Stimulated activated CD4-positive, alpha-beta T cell treated with anti-CD3 and anti-CD28 coated beads, Interleukin-12 subunit alpha, Interleukin-12 subunit beta, amount 100 ng/mL, for 4 hours (primary cell): ENCODE data around the gene IFI27L2.
A peak's percentile ranks its signal among the peaks of the same experiment; 100 is the strongest.

ENCODE experiments used
- DNase-seq: peaks from one replicate; pipeline ENCODE4 v3.0.0-alpha.2; 2020

Gene IFI27L2

DNA sequence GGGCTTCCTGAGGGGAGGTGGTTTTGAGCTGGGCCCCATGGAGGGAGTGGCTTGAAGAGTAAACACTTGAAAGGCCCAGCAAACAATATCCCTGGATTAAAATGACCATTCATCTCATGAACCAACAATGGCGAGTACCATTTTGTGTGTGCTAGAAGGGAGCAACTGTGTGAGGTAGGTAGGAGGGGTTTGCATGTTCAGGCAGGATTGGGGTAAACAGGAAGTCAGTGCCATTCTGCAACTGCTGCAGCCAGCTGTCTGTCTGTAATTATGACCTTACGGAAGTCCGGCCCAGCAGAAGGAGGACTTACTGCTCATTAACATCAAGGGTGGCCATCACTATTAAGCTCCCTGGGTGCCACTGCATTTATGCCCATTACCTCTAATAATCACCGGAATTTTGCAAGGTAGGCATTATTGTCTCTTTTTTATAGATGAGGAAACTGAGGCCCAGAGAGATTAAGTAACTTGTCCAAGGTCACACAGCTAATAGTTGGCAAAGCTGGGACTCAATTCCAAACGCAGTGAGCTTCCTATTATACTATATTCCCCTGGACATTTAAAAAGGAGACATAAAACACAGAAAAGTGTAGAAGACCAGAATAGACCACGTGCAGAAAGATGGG, 16.6 kb upstream of the IFI27L2 start:
- DNase-seq = no peak

DNA sequence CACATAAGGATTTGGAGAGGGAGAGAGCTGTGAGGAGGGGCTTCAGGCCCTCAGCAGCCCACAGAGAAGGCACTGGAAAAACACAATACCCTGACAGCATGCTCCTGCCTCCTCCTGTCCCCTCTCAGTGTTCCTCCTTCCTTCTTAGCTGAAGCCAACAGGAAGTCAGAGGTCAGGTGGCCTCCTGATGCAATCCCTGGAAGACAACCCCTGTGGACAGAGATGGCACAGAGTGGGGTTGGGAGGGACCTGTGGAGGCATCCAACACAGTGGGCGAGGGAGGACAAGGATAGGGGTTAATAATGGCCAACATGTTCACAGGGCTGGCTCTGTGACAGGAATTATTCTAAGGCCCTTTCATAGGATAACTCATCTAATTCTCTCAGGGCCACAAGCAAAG, 15.4 kb upstream of the IFI27L2 start:
- DNase-seq = no peak

DNA sequence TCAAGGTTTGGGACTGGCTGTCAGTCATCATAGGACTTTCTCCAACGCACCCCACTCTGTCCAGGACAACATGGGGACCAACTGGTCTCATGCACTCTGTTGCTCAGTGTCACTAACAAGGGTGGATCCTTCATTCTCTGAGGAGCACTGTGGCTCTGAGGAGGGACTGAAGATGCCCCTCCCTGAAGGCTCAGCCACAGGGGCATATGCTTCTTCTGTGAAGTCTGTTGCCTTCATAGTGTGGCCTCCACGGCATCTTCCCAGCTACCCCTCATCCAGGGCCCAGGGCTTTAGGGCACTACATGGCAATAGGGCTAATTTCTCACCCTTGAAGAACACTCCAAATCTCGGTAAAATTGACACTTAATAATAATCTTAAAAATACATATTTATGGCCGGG, 14.3 kb upstream of the IFI27L2 start:
- no peak for DNase-seq

DNA sequence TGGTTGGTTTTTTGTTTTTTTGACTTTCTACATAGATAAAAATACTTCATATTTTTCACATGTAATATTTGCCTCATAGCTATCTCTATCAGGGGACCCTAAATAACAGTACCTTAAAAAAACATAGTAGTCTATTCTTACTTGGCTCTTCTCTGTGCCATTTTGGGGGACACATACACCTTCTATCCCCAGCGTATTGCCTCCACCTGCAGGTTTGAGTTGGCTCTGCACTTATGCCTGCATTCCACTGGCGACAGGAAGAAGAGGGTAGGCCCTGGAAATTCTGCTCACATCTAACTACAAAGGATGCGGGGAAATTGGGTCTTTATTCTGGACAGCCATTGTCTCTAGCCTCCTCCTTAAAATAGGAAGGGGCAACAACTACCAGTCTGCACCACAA, 13.8 kb upstream of the IFI27L2 start:
- no peak for DNase-seq

DNA sequence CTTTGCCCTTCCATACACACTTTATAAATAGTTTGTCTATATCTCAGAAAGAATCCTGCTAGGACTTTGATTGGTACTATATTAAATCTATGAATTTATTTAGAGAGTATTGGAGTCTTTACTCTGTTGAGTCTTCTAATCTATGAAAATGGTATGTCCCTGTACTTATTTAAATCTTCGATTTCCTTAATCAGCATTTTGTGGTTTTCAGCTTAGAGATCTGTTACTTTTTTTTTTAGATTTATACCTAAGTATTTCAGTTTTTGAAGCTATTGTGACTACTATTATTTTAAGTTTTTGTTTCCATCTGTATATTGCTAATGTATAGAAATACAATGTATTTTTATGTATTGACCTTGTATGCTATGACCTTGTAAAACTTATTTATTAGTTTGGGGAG, 13.4 kb upstream of the IFI27L2 start:
- DNase-seq = no peak

DNA sequence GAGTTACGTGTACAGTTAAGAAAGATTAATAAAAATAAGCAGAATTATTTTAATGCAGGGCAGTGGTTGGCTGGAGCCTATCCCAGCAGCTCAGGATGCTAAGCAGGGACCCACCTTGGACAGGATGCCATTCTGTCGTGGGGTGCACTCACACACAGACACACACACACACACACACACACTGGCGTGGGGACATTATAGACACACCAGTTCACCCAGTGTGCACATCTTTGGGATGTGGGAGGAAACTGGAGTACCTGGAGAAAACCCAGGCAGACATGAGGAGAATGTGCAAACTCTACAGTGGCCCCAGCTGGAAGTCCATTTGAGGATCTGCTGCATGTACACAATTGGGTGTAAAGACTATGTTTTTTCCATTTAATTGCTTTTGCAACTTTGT, 12.8 kb upstream of the IFI27L2 start:
- no peak for DNase-seq

DNA sequence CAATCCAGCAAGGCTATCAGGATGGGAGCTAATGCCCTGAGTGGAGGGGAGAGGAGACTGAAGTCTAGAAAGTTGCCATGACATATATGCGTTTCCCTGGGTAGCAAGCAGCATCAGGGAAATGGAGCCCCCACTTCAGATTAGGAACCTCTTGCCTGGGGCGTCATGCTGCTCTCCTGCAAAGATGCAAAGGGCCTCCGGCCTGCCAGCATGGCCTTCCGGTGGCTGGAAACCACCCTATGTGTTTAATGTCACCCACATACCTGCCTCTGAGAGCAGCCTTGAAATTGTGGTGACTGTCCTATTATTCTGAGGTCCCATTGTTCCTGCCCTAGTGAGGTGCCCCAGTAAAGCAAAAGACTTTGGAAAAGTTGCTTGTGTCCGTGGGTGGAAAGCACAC, 10.0 kb upstream of the IFI27L2 start:
- DNase-seq = no peak

DNA sequence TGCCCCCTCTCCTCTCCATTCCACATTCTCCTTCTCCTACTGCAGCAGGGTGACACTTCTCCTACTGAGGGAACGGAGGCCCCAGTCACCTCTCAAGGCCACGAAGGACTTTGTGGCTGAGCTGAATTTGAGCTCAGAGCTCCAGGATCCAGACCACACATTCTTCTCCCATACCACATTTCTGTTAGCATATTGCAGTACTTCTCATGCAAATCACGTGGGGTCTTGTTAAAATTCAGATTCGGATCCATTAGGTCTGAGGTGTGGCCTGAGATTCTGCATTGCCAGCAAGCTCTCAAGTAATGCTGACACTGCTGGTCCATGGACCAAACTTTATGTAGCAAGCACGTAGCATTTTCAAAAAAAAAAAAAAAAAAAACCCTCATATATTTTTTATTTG, 9.6 kb upstream of the IFI27L2 start:
- DNase-seq = no peak

DNA sequence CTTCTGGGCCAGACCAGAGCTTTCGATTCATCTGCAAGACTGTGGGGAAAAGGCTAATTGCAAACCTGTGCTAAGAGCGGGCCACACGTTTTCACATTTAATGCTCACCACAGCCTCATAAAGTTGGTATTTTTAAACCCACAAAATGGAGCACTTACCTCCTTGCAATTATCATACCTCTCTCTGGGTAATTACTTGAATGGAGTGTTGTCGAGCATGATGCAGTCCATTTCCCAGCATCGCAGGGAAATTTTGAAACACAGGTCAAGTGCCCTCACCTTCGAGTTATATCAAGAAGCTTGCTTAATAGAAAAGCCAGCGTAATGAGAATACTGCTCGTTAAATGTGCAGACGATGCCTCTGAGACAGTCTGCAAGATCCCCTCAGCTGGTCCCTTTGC, 8.8 kb upstream of the IFI27L2 start:
- DNase-seq = no peak

DNA sequence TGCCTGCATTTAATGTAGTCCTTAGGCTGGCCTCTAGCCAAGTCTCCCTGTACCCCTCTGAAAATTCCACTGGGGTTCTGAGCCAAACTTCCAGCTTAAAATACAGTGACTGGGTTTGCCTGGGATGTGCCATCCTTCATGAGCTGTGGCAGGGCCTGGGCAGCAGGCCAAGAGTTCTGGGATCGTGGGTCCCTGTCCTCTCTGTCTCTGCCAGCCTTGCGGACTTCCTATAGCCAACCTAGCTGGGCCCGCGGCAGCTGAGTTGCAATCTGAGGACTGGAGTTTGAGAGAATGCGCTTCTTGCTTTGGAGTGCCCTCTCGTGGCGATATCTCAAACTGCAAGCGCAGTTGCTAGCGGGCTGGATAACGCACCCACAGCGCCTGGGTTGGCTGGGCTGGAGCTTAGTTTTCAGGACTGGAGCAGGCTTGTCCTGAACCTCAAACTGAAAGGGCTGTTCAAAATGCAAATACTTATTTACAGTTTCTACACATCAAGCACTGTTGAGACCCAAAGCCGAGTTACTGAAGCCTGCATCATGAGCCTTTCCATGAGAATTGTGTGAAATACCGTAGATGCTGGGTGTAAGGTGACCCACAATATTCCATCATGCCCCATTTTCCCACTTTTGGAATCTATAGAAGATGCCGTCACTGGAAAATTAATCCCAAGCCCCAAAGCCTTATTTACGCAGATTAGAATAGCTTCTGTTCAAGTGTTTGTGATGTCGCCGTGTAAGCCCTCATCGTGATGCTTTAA, 7.3 kb upstream of the IFI27L2 start:
- peak; percentile 83 for DNase-seq

DNA sequence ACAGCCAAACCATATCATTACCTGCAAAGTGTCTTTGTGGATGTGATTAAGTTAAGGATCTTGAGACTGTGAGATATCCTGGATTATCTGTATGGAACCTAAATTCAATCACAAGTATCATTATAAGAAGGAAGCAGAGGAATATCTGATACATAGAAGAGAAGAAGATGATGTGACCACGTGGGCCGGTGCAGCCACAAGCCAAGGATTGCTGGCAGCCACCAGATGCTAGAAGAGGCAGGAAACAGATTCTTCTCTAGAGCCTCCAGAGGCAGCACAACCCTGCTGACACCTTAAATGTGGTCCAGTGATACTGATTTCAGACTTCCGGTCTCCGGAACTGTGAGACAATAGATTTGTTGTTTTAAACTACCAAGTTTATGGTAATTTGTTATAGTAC, 6.1 kb upstream of the IFI27L2 start:
- DNase-seq = no peak

DNA sequence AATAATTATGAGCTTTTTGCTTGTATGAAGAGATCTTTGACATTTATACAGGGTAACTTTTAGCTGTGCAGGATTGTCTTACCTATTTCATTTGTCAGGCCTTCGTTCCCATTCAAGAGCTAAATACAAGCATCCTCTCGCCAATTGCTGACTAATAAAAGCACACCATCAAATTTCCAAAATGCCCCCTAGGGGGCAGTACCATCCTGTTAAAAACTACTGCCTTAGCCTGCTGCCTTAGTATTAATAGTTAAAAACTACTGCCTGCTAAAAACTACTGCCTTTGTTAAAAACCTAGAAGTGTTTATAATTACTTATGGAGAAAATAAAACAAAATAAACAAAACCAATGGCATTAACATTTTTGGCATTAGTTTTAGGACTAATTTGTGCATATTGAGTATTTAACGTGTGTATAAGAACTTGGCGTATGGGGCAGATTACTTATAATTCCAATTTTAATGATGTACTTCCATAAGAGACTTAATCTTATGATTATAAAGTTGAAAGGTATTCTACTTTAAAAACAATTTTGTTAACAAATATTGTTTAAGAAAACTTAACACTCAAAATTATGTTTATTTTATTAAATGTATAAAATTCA, 3.0 kb upstream of the IFI27L2 start:
- DNase-seq = peak; percentile 40

DNA sequence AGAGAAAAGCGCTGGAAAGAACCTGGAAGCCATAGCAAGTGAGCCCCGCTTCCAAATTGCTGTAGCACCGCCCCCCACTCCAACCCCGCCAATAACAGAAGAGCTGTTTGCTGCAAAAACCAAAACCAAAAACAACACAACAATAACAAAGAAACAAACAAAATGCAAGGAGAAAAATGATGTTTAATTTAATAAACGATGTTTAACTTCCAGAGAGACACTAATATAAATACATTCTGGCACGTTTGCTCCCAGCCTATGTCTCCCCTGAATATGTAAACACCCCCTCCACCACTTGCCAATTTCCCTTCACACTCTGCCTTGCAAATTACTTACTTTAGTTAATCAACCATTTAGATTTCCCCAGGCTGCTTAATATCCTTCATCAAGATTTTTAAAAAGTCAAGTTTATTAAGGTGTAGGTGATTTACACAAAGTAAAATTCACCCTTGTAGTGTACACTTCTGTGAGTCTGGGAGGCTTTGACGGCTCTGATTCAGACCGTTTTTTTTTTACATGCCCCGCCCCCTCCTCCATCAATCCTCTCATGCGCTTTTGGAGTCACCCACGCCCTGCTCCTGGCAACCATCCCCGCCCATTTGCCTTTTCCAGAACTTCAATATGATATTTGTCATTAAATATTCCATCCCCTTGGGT, 482 bp upstream of the IFI27L2 start:
- no peak for DNase-seq

DNA sequence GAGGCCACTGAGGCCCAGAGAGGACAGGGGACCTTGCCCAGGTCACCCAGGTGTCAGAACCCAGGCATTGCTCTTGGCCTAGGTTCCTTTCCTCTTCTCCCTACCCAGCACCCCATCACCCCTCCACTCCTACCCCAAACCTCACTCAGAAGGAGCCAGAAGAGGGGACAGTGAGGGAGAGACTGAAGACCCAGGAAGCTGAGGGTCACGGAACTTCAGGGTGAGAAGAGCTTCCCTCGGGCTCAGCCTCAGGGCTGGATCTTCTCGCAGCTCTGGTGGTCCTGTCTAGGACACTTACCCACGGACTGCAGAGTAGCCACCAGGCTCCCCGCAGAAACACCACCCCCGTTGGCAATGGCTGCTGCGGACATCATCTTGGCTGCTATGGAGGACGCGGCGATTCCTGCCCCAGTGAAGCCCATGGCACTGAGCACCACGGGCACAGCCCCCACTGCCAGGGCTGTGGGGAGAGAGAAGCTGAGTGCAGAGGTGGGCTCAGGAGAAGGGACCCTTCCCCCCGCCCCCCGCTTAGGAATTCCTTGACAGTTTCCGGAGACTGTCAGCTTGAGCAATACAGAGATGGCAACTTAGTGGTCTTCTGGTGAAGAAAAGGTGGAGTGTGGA, 1.1 kb downstream of the IFI27L2 start:
- no peak for DNase-seq

DNA sequence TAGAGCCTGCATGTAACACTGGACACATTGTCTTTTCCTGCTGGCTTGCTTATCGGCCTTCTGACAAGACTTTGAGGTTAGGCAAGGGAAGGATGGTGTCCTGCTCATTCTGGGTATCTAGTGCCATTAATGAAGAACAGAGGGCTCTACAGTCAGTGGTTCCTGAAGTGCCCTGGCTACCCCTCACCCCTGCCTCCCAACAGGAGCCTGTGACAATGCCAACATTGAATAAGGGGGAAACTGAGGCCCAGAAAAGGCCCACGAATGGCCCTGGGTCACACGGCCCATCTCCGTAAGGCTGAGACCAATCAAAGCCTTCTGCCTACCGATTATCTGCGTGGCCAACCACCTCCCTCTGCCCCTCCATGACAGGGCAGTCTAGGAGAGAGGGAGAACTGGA, 2.1 kb downstream of the IFI27L2 start:
- DNase-seq = no peak

DNA sequence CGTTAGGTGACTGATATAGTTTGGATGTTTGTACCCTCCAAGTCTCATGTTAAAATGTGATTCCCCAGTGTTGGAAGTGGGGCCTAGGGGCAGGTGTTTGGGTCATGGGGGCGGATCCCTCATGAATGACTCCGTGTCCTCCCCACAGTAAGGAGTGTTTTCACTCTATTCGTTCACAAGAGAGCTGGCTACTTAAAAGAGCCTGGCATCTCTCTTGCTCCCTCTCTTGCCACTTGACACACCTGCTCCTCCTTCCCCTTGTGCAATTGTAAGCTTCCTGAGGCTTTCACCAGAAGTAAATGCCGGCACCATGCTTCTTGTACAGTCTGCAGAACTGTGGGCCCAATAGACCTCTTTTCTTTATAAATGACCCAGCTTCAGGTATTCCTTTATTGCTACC, 2.6 kb downstream of the IFI27L2 start:
- DNase-seq = no peak

DNA sequence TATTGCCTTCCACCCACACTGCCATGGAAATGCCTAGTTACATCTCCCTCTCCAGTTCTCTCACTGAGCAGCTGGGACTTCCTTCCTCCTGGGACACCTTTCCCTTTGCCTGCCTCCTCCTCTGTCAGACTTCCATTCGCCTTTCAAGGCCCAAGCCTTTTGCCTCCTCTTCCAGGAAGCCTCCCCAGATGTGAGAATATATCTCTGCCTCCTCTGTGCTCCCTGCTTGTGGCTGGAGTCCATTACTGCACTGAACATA, 3.1 kb downstream of the IFI27L2 start:
- DNase-seq = no peak

DNA sequence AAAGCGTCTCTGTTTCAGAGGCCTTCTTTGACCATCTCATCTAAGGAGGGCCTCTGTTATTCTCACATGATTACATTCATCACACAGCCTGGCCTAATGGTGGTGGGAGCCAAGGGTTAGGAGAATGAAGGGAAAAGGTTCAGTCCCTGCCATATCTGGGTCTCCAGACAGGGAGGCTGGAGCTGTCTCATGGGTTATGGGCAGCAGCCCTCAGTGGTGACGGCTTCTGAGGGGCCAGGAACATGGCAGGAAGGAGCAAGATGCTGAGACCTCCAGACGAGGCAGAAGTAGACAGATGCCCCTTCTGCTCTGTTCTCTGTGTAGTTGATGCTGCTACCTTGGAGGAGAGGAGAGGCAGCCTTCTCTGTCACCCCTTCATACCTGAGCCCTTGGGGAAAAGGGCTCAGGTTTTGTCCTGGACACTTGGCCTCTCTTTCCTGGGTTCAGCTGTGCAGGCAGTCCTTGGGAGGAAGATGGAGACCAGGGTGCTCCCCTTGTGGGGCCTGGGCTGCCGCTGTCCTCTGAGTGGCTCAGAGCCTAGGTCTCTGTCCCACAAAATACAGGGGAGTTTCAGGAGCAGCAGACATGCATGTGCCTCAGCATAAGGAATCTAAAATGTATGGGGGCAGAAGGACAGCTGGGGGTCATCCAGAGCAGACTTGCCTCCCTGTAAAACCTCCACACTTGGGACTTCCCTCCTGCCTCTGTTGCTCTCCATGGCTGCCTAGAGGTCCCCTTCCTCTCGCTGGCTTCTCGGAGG, 3.6 kb downstream of the IFI27L2 start:
- DNase-seq = no peak

DNA sequence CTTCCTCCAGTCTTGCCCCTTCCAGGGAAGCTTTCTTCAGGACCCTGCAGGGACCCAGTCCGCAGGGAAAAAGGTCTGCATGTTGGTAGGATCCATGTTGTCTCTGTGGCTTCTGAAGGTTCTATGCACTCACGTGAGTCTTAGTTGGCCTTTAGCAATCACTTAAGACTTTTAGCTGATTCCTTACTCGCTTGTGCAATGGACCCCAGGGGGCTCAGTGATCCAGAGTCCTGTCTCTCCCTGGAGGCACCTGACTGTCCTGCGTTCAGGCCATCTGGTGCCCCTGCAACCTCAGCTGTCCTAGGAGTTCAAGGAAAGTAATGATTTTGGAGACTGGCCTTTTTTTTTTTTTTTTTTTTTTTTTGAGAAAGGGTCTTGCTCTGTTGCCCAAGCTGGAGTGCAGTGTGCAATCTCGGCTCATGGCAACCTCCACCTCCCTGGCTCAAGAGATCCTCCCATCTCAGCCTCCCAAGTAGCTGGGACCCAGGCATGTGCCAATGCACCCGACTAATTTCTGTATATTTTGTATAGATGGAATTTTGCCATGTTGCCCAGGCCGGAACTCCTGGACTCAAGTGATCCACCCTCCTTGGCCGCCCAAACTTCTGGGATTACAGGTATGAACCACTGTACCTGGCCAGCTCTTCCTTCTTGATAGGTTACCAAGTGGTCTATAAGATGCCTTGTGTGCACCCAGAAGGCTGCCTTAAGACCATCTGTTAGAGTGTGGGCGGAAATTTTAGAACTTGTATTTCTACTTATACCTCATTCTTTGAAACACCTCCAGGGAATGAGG, 4.6 kb downstream of the IFI27L2 start:
- no peak for DNase-seq

DNA sequence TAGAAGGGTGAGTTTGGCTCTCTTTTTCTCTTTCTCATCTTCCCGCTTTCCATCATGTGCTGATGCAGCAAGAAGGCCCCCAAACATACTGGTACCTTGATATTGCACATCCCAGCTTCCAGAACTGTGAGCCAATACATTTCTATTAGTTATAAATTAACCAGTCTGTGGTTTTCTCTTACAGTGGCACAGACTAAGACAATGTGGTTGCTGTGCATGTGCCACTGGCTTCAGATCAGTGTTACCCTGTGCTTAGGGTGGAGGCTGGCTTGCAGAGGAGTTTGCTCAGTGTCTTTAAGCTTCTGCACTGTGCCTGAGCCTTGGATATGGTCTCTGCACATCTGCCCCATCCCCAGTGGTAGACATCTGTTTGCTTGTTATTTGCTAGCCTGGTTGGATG, 5.5 kb downstream of the IFI27L2 start:
- no peak for DNase-seq

DNA sequence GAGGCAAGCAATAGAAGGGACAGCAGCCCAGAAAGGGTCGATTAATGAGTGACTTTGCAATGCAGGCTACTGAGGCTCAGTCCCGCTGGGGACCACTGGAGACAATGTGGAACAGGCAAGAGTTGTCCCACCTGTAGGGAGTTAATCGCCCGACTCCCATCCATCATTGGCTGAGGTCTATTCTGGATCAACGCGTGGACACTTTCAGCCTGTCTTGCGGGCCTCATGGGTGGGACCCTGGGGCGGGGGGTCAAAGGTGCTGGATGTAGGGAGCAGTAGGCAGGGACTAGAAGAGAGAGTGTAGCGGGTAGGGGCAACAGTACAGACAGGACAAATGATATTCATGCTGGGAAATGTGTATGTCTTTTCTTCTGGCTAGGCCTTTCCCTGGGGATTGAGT, 6.1 kb downstream of the IFI27L2 start:
- no peak for DNase-seq

DNA sequence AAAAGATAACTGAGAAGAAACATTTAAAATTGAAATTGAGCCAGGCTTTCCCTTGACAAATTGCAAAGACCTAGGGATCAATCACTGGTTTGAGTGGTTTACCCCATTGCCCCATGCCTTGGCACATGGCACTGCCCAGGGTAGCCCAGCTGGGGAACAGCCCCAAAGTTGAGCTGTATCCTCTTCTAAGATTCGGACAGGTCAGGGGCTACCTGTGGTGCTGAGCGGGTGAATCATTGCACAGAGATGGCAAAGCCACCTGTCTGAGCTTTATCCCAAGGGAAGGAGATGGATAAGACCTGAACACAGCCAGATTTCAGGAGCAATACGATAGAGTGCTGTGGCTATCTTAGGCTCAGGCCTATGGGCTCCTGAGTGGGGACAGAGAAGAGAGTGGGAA, 7.0 kb downstream of the IFI27L2 start:
- no peak for DNase-seq
